Dendritic cell treated with granulocyte-macrophage colony-stimulating factor and Interleukin-4, amounts not matched to agents 40 ng/mL and 50 ng/mL, for 4 days (primary cell): ENCODE data around the gene CFAP97.

Source experiments
- H3K27ac Mint-ChIP-seq: one replicate; pipeline ENCODE4 v1.8.0; 2022; ENCODE audit warnings: mild to moderate bottlenecking, mixed read lengths
- H3K27me3 Mint-ChIP-seq: one replicate; pipeline ENCODE4 v1.8.0; 2022; ENCODE audit warnings: mild to moderate bottlenecking, mixed read lengths
- H3K36me3 Mint-ChIP-seq: one replicate; pipeline ENCODE4 v1.8.0; 2022; ENCODE audit warnings: low read depth, mixed read lengths
- H3K4me1 Mint-ChIP-seq: one replicate; pipeline ENCODE4 v1.8.0; 2022; ENCODE audit warnings: low read depth, mixed read lengths
- H3K4me3 Mint-ChIP-seq: one replicate; pipeline ENCODE4 v1.8.0; 2022; ENCODE audit warnings: mild to moderate bottlenecking, moderate library complexity, mixed read lengths
- H3K9me3 Mint-ChIP-seq: one replicate; pipeline ENCODE4 v1.8.0; 2022; ENCODE audit warnings: mixed read lengths
- intact Hi-C: fragments of 100-400 bp; cut with micrococcal nuclease; formaldehyde crosslinking; loops from one replicate; pipeline ENCODE4 v1.15.0; 2022

The CFAP97 gene

DNA sequence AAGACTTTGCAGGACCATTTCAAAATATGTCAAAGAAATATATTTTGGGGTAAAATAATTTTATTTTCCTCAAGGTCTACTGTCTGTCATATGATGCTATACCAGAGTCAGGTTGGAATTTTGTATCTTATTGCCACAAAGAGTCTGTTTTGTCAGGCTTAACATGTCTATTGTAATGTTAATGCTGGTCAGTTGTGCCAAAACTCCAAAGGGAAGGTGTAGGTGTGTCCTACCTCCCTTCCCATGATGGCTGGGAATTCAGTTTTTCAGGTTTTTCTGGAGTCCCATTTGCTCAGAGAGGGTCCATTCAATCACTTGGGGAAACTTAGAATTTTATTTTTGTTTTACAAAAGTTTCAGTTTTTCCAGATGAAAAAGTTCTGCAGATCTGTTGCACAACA lies 94.1 kb downstream of the CFAP97 start:
- Mint-ChIP-seq H3K9me3 (no peaks in the 10 kb centered on the region), H3K27me3 (peaks cover 19% of the 10 kb centered on the region), H3K4me3 (no peak overlapping the region), H3K36me3 (no peaks in the 10 kb centered on the region), H3K27ac (no peak overlapping the region), H3K4me1 (no peaks in the 10 kb centered on the region)
- intact Hi-C loops: no loop called here
